RWPE2 (cell line): Measurements from ENCODE around the gene SERP2.

Experiments used
- ATAC-seq: fragments of 200-7000 bp; cut with Tn5 transposase; 3 replicates; pipeline ENCODE4 v1.9.1; 2021; ENCODE audit warnings: low read depth
- DNase-seq: peaks from one replicate; pipeline ENCODE4 v3.0.0-alpha.2; 2020; ENCODE audit warnings: low spot score
- H3K27ac ChIP-seq: fragments of 450-650 bp; 2 replicates; pipeline ENCODE4 v1.5.1; 2017; ENCODE audit warnings: mild to moderate bottlenecking; ENCODE audit not compliant: poor library complexity, severe bottlenecking
- H3K27me3 ChIP-seq: fragments of 250-450 bp; sonication (Bioruptor Pico); 2 replicates; pipeline ENCODE4 v1.5.1; 2021; ENCODE audit warnings: mild to moderate bottlenecking, moderate library complexity; ENCODE audit not compliant: insufficient read depth, poor library complexity, severe bottlenecking
- H3K36me3 ChIP-seq: fragments of 250-450 bp; sonication (Bioruptor Pico); 2 replicates; pipeline ENCODE4 v1.5.1; 2020; ENCODE audit warnings: low read depth, mild to moderate bottlenecking, moderate library complexity
- H3K4me1 ChIP-seq: fragments of 250-450 bp; sonication (Bioruptor Pico); 2 replicates; pipeline ENCODE4 v1.5.1; 2021; ENCODE audit warnings: mild to moderate bottlenecking, moderate library complexity; ENCODE audit not compliant: insufficient read depth, poor library complexity, severe bottlenecking
- H3K4me3 ChIP-seq: fragments of 250-450 bp; sonication (Bioruptor Pico); 2 replicates; pipeline ENCODE4 v1.5.1; 2021; ENCODE audit warnings: mild to moderate bottlenecking, moderate library complexity; ENCODE audit not compliant: severe bottlenecking
- H3K9me3 ChIP-seq: fragments of 250-450 bp; sonication (Bioruptor Pico); 2 replicates; pipeline ENCODE4 v1.5.1; 2021; ENCODE audit warnings: mild to moderate bottlenecking, moderate library complexity; ENCODE audit not compliant: severe bottlenecking
- CTCF ChIP-seq: fragments of 450-650 bp; IDR thresholded peaks from one replicate; pipeline ENCODE4 v1.5.1; 2017; ENCODE audit warnings: mild to moderate bottlenecking, moderate library complexity; ENCODE audit not compliant: poor library complexity, severe bottlenecking

Gene SERP2

GRCh38 chr13:44396701-44397580 is 23.3 kb downstream of the SERP2 start:
- ATAC-seq (no peak), DNase-seq (no peak)
- Histone ChIP-seq H3K9me3 (no peaks in the 10 kb centered on the region), H3K27me3 (no peaks in the 10 kb centered on the region), H3K27ac (no peak overlapping the region), H3K4me3 (no peak overlapping the region), H3K36me3 (no peaks in the 10 kb centered on the region), H3K4me1 (no peaks in the 10 kb centered on the region)
- no peak for TF ChIP-seq CTCF

- no peak for ATAC-seq
- Histone ChIP-seq H3K27ac (no peak overlapping the region), H3K4me1 (no peaks in the 10 kb centered on the region)
Measured at GRCh38 chr13:44397766-44398223, 24.2 kb downstream of the SERP2 start.

GRCh38 chr13:44398606-44399005 is 25.0 kb downstream of the SERP2 start:
- ATAC-seq, result no peak
- no peak for TF ChIP-seq CTCF
- Histone ChIP-seq H3K36me3 (no peaks in the 10 kb centered on the region), H3K4me3 (no peak overlapping the region), H3K4me1 (no peaks in the 10 kb centered on the region), H3K9me3 (no peaks in the 10 kb centered on the region), H3K27me3 (no peaks in the 10 kb centered on the region), H3K27ac (no peak overlapping the region)
- DNase-seq, result no peak

More at GRCh38 chr13:44397766-44398223, 24.2 kb downstream of the SERP2 start:
- Histone ChIP-seq H3K27me3 (no peaks in the 10 kb centered on the region), H3K9me3 (no peaks in the 10 kb centered on the region), H3K4me3 (no peak overlapping the region), H3K36me3 (no peaks in the 10 kb centered on the region)
- no peak for DNase-seq
- no peak for TF ChIP-seq CTCF

- Histone ChIP-seq H3K9me3 (no peaks in the 10 kb centered on the region), H3K27me3 (no peaks in the 10 kb centered on the region), H3K27ac (no peak overlapping the region), H3K4me1 (no peaks in the 10 kb centered on the region), H3K4me3 (no peak overlapping the region), H3K36me3 (no peaks in the 10 kb centered on the region)
- ATAC-seq, result no peak
- no peak for DNase-seq
- TF ChIP-seq CTCF, result no peak
Measured at GRCh38 chr13:44399074-44399473, 25.4 kb downstream of the SERP2 start.

- H3K4me1 ChIP-seq, result no peaks in the 10 kb centered on the region
- no peaks in the 10 kb centered on the region for H3K9me3 ChIP-seq
- TF ChIP-seq CTCF, result no peak
- no peaks in the 10 kb centered on the region for H3K36me3 ChIP-seq
- ATAC-seq (no peak), DNase-seq (no peak)
- no peak overlapping the region for H3K27ac ChIP-seq
- H3K27me3 ChIP-seq, result no peaks in the 10 kb centered on the region
- no peak overlapping the region for H3K4me3 ChIP-seq
Measured at GRCh38 chr13:44400736-44401135, 27.1 kb downstream of the SERP2 start.
